HEK293 (cell line): Measurements from ENCODE around the gene HOXB9.

Experiments
- EGR2 ChIP-seq: fragments of 450-650 bp; formaldehyde crosslinking; IDR thresholded peaks from 2 replicates; pipeline ENCODE4 v1.5.1; 2016; ENCODE audit warnings: low read depth, missing biosample characterization, missing genetic modification characterization
- FEZF1 ChIP-seq: fragments of 450-650 bp; formaldehyde crosslinking; IDR thresholded peaks from 2 replicates; pipeline ENCODE4 v1.5.1; 2016; ENCODE audit warnings: missing biosample characterization, missing genetic modification characterization
- GLIS1 ChIP-seq: fragments of 450-650 bp; formaldehyde crosslinking; IDR thresholded peaks from 2 replicates; pipeline ENCODE4 v1.5.1; 2016; ENCODE audit warnings: missing biosample characterization, missing genetic modification characterization
- HIC1 ChIP-seq: fragments of 450-650 bp; formaldehyde crosslinking; IDR thresholded peaks from 2 replicates; pipeline ENCODE4 v1.5.1; 2016; ENCODE audit warnings: missing biosample characterization, missing genetic modification characterization
- HOXA7 ChIP-seq: sonication (generic); formaldehyde crosslinking; IDR thresholded peaks from 2 replicates; pipeline ENCODE4 v1.8.1; 2022; ENCODE audit warnings: missing genetic modification reagents, borderline replicate concordance
- KLF7 ChIP-seq: fragments of 450-650 bp; formaldehyde crosslinking; IDR thresholded peaks from 2 replicates; pipeline ENCODE4 v1.5.1; 2016; ENCODE audit warnings: missing biosample characterization, missing genetic modification characterization, borderline replicate concordance
- PBX3 ChIP-seq: sonication (generic); formaldehyde crosslinking; IDR thresholded peaks from 2 replicates; pipeline ENCODE4 v1.8.1; 2022; ENCODE audit warnings: mild to moderate bottlenecking, moderate library complexity, missing genetic modification reagents
- PRDM1 ChIP-seq: fragments of 450-650 bp; formaldehyde crosslinking; IDR thresholded peaks from 2 replicates; pipeline ENCODE4; 2016; ENCODE audit warnings: missing biosample characterization, missing genetic modification characterization
- SCRT1 ChIP-seq: fragments of 450-650 bp; formaldehyde crosslinking; IDR thresholded peaks from 2 replicates; pipeline ENCODE4 v1.5.1; 2016; ENCODE audit warnings: missing biosample characterization, missing genetic modification characterization, borderline replicate concordance
- YY2 ChIP-seq: fragments of 450-650 bp; formaldehyde crosslinking; IDR thresholded peaks from 2 replicates; pipeline ENCODE4 v1.5.1; 2016; ENCODE audit warnings: missing biosample characterization, missing genetic modification characterization
- ZBTB20 ChIP-seq: fragments of 450-650 bp; formaldehyde crosslinking; IDR thresholded peaks from 2 replicates; pipeline ENCODE4 v1.5.1; 2016; ENCODE audit warnings: missing biosample characterization, missing genetic modification characterization
- ZFHX2 ChIP-seq: fragments of 450-650 bp; formaldehyde crosslinking; conservative IDR thresholded peaks from 2 replicates; pipeline ENCODE4 v1.5.1; 2016; ENCODE audit warnings: missing biosample characterization, missing genetic modification characterization
- ZFP3 ChIP-seq: fragments of 450-650 bp; formaldehyde crosslinking; IDR thresholded peaks from 2 replicates; pipeline ENCODE4 v1.5.1; 2016; ENCODE audit warnings: low read depth, missing biosample characterization, missing genetic modification characterization
- ZFP69B ChIP-seq: fragments of 450-650 bp; formaldehyde crosslinking; IDR thresholded peaks from 2 replicates; pipeline ENCODE4 v1.5.1; 2016; ENCODE audit warnings: missing biosample characterization, missing genetic modification characterization
- ZNF10 ChIP-seq: fragments of 450-650 bp; formaldehyde crosslinking; IDR thresholded peaks from 2 replicates; pipeline ENCODE4 v1.5.1; 2017; ENCODE audit warnings: missing biosample characterization, missing genetic modification characterization
- ZNF114 ChIP-seq: fragments of 450-650 bp; formaldehyde crosslinking; IDR thresholded peaks from 2 replicates; pipeline ENCODE4 v1.5.0; 2017; ENCODE audit warnings: missing biosample characterization, missing genetic modification characterization
- ZNF148 ChIP-seq: fragments of 450-650 bp; formaldehyde crosslinking; IDR thresholded peaks from 2 replicates; pipeline ENCODE4 v1.5.0; 2017; ENCODE audit warnings: missing biosample characterization, missing genetic modification characterization, borderline replicate concordance
- ZNF175 ChIP-seq: fragments of 450-650 bp; formaldehyde crosslinking; IDR thresholded peaks from 2 replicates; pipeline ENCODE4 v1.5.1; 2016; ENCODE audit warnings: missing biosample characterization, missing genetic modification characterization
- ZNF202 ChIP-seq: fragments of 450-650 bp; formaldehyde crosslinking; IDR thresholded peaks from 2 replicates; pipeline ENCODE4 v1.5.1; 2016; ENCODE audit warnings: missing biosample characterization, missing genetic modification characterization, borderline replicate concordance
- ZNF37A ChIP-seq: fragments of 450-650 bp; IDR thresholded peaks from 2 replicates; pipeline ENCODE4 v1.5.1; 2018; ENCODE audit warnings: missing biosample characterization, missing genetic modification characterization
- ZNF391 ChIP-seq: fragments of 450-650 bp; formaldehyde crosslinking; IDR thresholded peaks from 2 replicates; pipeline ENCODE4 v1.5.1; 2016; ENCODE audit warnings: low read depth, missing biosample characterization, missing genetic modification characterization, borderline replicate concordance
- ZNF394 ChIP-seq: fragments of 450-650 bp; formaldehyde crosslinking; IDR thresholded peaks from 2 replicates; pipeline ENCODE4 v1.5.1; 2016; ENCODE audit warnings: missing biosample characterization, missing genetic modification characterization, mild to moderate bottlenecking, moderate library complexity, borderline replicate concordance
- ZNF423 ChIP-seq: fragments of 450-650 bp; formaldehyde crosslinking; IDR thresholded peaks from 2 replicates; pipeline ENCODE4 v1.5.1; 2016; ENCODE audit warnings: missing biosample characterization, missing genetic modification characterization
- ZNF433 ChIP-seq: fragments of 450-650 bp; formaldehyde crosslinking; IDR thresholded peaks from 2 replicates; pipeline ENCODE4 v1.5.1; 2016; ENCODE audit warnings: missing biosample characterization, missing genetic modification characterization, low read depth
- ZNF510 ChIP-seq: fragments of 450-650 bp; formaldehyde crosslinking; IDR thresholded peaks from 2 replicates; pipeline ENCODE4 v1.5.1; 2018; ENCODE audit warnings: mild to moderate bottlenecking, missing genetic modification characterization, missing biosample characterization; ENCODE audit not compliant: insufficient replicate concordance
- ZNF555 ChIP-seq: fragments of 450-650 bp; formaldehyde crosslinking; conservative IDR thresholded peaks from 2 replicates; pipeline ENCODE4 v1.5.1; 2017; ENCODE audit warnings: missing biosample characterization, mild to moderate bottlenecking, missing genetic modification characterization, inconsistent platforms
- ZNF677 ChIP-seq: fragments of 450-650 bp; IDR thresholded peaks from 2 replicates; pipeline ENCODE4 v1.5.0; 2018; ENCODE audit warnings: missing biosample characterization, mild to moderate bottlenecking, missing genetic modification characterization, moderate library complexity
- ZNF701 ChIP-seq: fragments of 450-650 bp; formaldehyde crosslinking; IDR thresholded peaks from 2 replicates; pipeline ENCODE4 v1.5.1; 2016; ENCODE audit warnings: missing biosample characterization, missing genetic modification characterization
- ZNF707 ChIP-seq: fragments of 450-650 bp; formaldehyde crosslinking; IDR thresholded peaks from 2 replicates; pipeline ENCODE4 v1.5.1; 2016; ENCODE audit warnings: missing biosample characterization, missing genetic modification characterization
- ZNF792 ChIP-seq: fragments of 450-650 bp; formaldehyde crosslinking; IDR thresholded peaks from 2 replicates; pipeline ENCODE4 v1.5.1; 2016; ENCODE audit warnings: missing biosample characterization, missing genetic modification characterization
- TF ChIP-seq, protein P1 (sequence below): fragments of 450-650 bp; formaldehyde crosslinking; IDR thresholded peaks from 2 replicates; pipeline ENCODE4 v1.5.1; 2016; ENCODE audit warnings: missing biosample characterization, missing genetic modification characterization
- TF ChIP-seq, protein P2 (sequence below): fragments of 450-650 bp; formaldehyde crosslinking; IDR thresholded peaks from 2 replicates; pipeline ENCODE4 v1.5.1; 2017; ENCODE audit warnings: missing biosample characterization, missing genetic modification characterization

Gene HOXB9

GRCh38 chr17:48600244-48601098, 25.7 kb downstream of the HOXB9 start (continued):
- TF ChIP-seq ZNF202 (tag by site-specific recombination) (no peak), HIC1 (tag by site-specific recombination) (peak; percentile 46; the same call in 1 of the 2 replicates), ZNF394 (tag by site-specific recombination) (no peak), ZNF707 (no peak), ZFP69B (tag by site-specific recombination) (peak; percentile 62; the same call in 1 of the 2 replicates), PRDM1 (tag by site-specific recombination) (no peak), ZNF792 (tag by site-specific recombination) (no peak; the same call in 1 of the 2 replicates), ZNF423 (tag by site-specific recombination) (no peak), HOXA7 (CRISPR knock-in tag) (no peak), ZNF175 (tag by site-specific recombination) (no peak), ZFP3 (no peak), ZNF148 (tag by site-specific recombination) (no peak), ZNF114 (tag by site-specific recombination) (no peak), ZNF701 (tag by site-specific recombination) (no peak), ZNF510 (tag by site-specific recombination) (no peak), ZNF391 (tag by site-specific recombination) (peak; percentile 72; the same call in 1 of the 2 replicates), SCRT1 (no peak), ZNF37A (tag by site-specific recombination) (no peak), GLIS1 (peak; percentile 76), ZFHX2 (tag by site-specific recombination) (peak; percentile 99), ZNF10 (tag by site-specific recombination) (no peak), EGR2 (tag by site-specific recombination) (peak; percentile 99), FEZF1 (peak; percentile 76), PBX3 (CRISPR knock-in tag) (peak; percentile 50; the same call in 1 of the 2 replicates), ZNF677 (tag by site-specific recombination) (no peak), YY2 (tag by site-specific recombination) (no peak), ZNF433 (tag by site-specific recombination) (no peak), ZBTB20 (tag by site-specific recombination) (peak; percentile 99), KLF7 (tag by site-specific recombination) (no peak), ZNF555 (tag by site-specific recombination) (no peak)
- TF ChIP-seq, protein P1, sequence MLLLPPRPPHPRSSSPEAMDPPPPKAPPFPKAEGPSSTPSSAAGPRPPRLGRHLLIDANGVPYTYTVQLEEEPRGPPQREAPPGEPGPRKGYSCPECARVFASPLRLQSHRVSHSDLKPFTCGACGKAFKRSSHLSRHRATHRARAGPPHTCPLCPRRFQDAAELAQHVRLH (tag by site-specific recombination): no peak
- TF ChIP-seq, protein P2, sequence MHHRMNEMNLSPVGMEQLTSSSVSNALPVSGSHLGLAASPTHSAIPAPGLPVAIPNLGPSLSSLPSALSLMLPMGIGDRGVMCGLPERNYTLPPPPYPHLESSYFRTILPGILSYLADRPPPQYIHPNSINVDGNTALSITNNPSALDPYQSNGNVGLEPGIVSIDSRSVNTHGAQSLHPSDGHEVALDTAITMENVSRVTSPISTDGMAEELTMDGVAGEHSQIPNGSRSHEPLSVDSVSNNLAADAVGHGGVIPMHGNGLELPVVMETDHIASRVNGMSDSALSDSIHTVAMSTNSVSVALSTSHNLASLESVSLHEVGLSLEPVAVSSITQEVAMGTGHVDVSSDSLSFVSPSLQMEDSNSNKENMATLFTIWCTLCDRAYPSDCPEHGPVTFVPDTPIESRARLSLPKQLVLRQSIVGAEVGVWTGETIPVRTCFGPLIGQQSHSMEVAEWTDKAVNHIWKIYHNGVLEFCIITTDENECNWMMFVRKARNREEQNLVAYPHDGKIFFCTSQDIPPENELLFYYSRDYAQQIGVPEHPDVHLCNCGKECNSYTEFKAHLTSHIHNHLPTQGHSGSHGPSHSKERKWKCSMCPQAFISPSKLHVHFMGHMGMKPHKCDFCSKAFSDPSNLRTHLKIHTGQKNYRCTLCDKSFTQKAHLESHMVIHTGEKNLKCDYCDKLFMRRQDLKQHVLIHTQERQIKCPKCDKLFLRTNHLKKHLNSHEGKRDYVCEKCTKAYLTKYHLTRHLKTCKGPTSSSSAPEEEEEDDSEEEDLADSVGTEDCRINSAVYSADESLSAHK (tag by site-specific recombination): no peak
